HepG2 (cell line): ENCODE results near the gene KLHL3. TPM values are rescaled to one million over a fixed set of nuclear protein-coding genes. Genes with fewer than 3 reads are reported as not detected.

Experiments used
- ATAC-seq: fragments of 200-7000 bp; cut with Tn5 transposase; 3 replicates; pipeline ENCODE4 v1.9.1; 2020; ENCODE audit warnings: mild to moderate bottlenecking, moderate library complexity
- BruUV-seq: library from RNA; stranded (reverse); fragments of 400-500 nt; replicated peaks from 2 replicates; lab custom pipeline; 2021; lab: Mats Ljungman, UMichigan
- CTCF ChIA-PET: fragments of 300-600 bp; formaldehyde crosslinking; extraction: SDS; loops from one replicate; lab custom pipeline; 2021; ENCODE audit warnings: low total read pairs, inconsistent platforms, low intra/inter-chr PET ratio; lab: Yijun Ruan, JAX
- POLR2A ChIA-PET: fragments of 350-600 bp; sonication (Branson Sonifier 250); formaldehyde crosslinking; loops from one replicate; lab custom pipeline; 2020; ENCODE audit warnings: antibody characterized with exemption, inconsistent platforms; lab: Yijun Ruan, JAX
- DNase-seq: peaks from one replicate; pipeline ENCODE4 v3.0.0-alpha.2; 2015; ENCODE audit warnings: low spot score
- FAIRE-seq: peaks from 3 replicates; lab custom pipeline; 2011; peaks lifted over from hg19 to GRCh38; lab: Jason Lieb, UNC
- H2AFZ ChIP-seq: one replicate; pipeline ENCODE4 v1.6.1; 2011; ENCODE audit warnings: low read length, inconsistent platforms
- H3K27ac ChIP-seq: fragments of 300-600 bp; 3 replicates; pipeline ENCODE4 v1.8.0; 2011; ENCODE audit warnings: mixed run types, mild to moderate bottlenecking, mixed read lengths, low read length, inconsistent platforms; ENCODE audit not compliant: insufficient read depth; ENCODE audit errors: extremely low read length
- H3K27me3 ChIP-seq, 2 experiments: fragments of 200-600 bp in 1 of 2; 2 replicates in 1 of 2; 3 replicates in 1 of 2; pipeline versions ENCODE4 v1.6.0 to v1.8.0; 2011; ENCODE audit warnings: low read length in 2 of 2, mild to moderate bottlenecking in 2 of 2, moderate library complexity in 2 of 2, inconsistent platforms in 1 of 2; ENCODE audit not compliant: insufficient read depth in 2 of 2, control insufficient read depth in 1 of 2
- H3K36me3 ChIP-seq, 2 experiments: fragments of 200-600 bp in 1 of 2; replicated peaks in 1 of 2; 2 replicates in 1 of 2; 3 replicates in 1 of 2; pipeline versions ENCODE4 v1.5.1 to v1.8.0; 2011; ENCODE audit warnings: low read length in 2 of 2, inconsistent platforms in 1 of 2; ENCODE audit not compliant: insufficient read depth in 2 of 2, control insufficient read depth in 1 of 2
- H3K4me1 ChIP-seq: 2 replicates; pipeline ENCODE4 v1.5.1; 2012; ENCODE audit warnings: low read length, inconsistent platforms; ENCODE audit not compliant: insufficient read depth
- H3K4me2 ChIP-seq: 2 replicates; pipeline ENCODE4 v1.6.0; 2011; ENCODE audit warnings: low read depth, low read length, inconsistent platforms
- H3K4me3 ChIP-seq, 3 experiments: fragments of 200-600 bp in 1 of 3; sonication (generic), shearing (Covaris generic) in 1 of 3; replicated peaks in 1 of 3; 2 replicates each; pipeline ENCODE4 v1.5.1; 2011 to 2016; ENCODE audit warnings: low read length in 3 of 3, inconsistent platforms in 2 of 3, low read depth in 2 of 3, mild to moderate bottlenecking in 2 of 3, control low read depth in 1 of 3, mixed read lengths in 1 of 3; ENCODE audit not compliant: insufficient read depth in 1 of 3
- H3K79me2 ChIP-seq: one replicate; pipeline ENCODE4 v1.6.1; 2011; ENCODE audit warnings: low read length, inconsistent platforms; ENCODE audit not compliant: insufficient read depth
- H3K9ac ChIP-seq: 2 replicates; pipeline ENCODE4 v1.6.0; 2011; ENCODE audit warnings: mild to moderate bottlenecking, low read depth, low read length, inconsistent platforms; ENCODE audit not compliant: insufficient read depth
- H3K9me3 ChIP-seq: 2 replicates; pipeline ENCODE4 v1.5.1; 2012; ENCODE audit warnings: mild to moderate bottlenecking, low read length
- H4K20me1 ChIP-seq: 2 replicates; pipeline ENCODE4 v1.6.0; 2011; ENCODE audit warnings: inconsistent platforms, mild to moderate bottlenecking, low read length, moderate library complexity; ENCODE audit not compliant: insufficient read depth
- ATF2 ChIP-seq: sonication (generic); formaldehyde crosslinking; IDR thresholded peaks from 2 replicates; pipeline ENCODE4 v1.4.0; 2020; ENCODE audit warnings: missing genetic modification reagents
- ATF7 ChIP-seq, 2 experiments: fragments of 450-650 bp in 1 of 2; sonication (generic) in 1 of 2; formaldehyde crosslinking in 1 of 2; IDR thresholded peaks; 2 replicates each; pipeline versions ENCODE4 v1.4.0 to v1.6.1; 2016 to 2020; ENCODE audit warnings: antibody characterized with exemption in 1 of 2, mild to moderate bottlenecking in 1 of 2, missing genetic modification reagents in 1 of 2
- CERS6 ChIP-seq: sonication (generic); formaldehyde crosslinking; IDR thresholded peaks from 2 replicates; pipeline ENCODE4 v1.5.0; 2020; ENCODE audit warnings: missing genetic modification reagents
- FOXO1 ChIP-seq: sonication (generic); formaldehyde crosslinking; IDR thresholded peaks from 2 replicates; pipeline ENCODE4 v1.4.0; 2020; ENCODE audit warnings: missing genetic modification reagents
- HOXA7 ChIP-seq: sonication (generic); formaldehyde crosslinking; IDR thresholded peaks from 2 replicates; pipeline ENCODE4 v1.8.1; 2022; ENCODE audit warnings: mild to moderate bottlenecking, missing genetic modification reagents, moderate library complexity
- MIER2 ChIP-seq: IDR thresholded peaks from 2 replicates; pipeline ENCODE4 v1.6.1; 2016; ENCODE audit warnings: missing biosample characterization, missing genetic modification reagents
- MLX ChIP-seq: IDR thresholded peaks from 2 replicates; pipeline ENCODE4 v1.6.1; 2016
- REXO4 ChIP-seq: sonication (generic); formaldehyde crosslinking; IDR thresholded peaks from 2 replicates; pipeline ENCODE4 v1.8.0; 2022; ENCODE audit warnings: missing genetic modification reagents, mild to moderate bottlenecking, borderline replicate concordance
- ZNF256 ChIP-seq: sonication (generic); formaldehyde crosslinking; conservative IDR thresholded peaks from 2 replicates; pipeline ENCODE4 v1.4.0; 2020; ENCODE audit warnings: missing genetic modification reagents
- ZNF343 ChIP-seq: sonication (generic); formaldehyde crosslinking; IDR thresholded peaks from 2 replicates; pipeline ENCODE4 v1.4.0; 2020; ENCODE audit warnings: mild to moderate bottlenecking, missing genetic modification reagents
- WGBS: methylation state at CpG from one replicate; pipeline ENCODE4 v1.1.6; 2017; ENCODE audit warnings: low lambda C conversion rate; 5-methylcytosine and 5-hydroxymethylcytosine counted together
- in situ Hi-C: cut with HindIII; loops from 2 replicates; pipeline ENCODE4 v1.10.0; 2017; ENCODE audit warnings: low pct_unique_long_range_greater_than_20kb; ENCODE audit not compliant: extremely low pct_ligation_motif_present
- intact Hi-C: fragments of 100-400 bp; cut with micrococcal nuclease; formaldehyde crosslinking; loops from one replicate; pipeline ENCODE4 v1.10.0; 2022; ENCODE audit not compliant: unreplicated experiment
- polyA plus RNA-seq, 8 experiments: library from polyadenylated mRNA; depleted of rRNA in 3 of 8; stranded (reverse) in 7 of 8; unstranded in 1 of 8; fragments of >200 nt; fragmentation: Illumina TruSeq in 4 of 8; extraction: Trizol in 4 of 8; gene quantifications; 2 replicates each; pipeline versions ENCODE4 v1.2.1 to v1.2.3, GENCODE V29; 2011 to 2016; ENCODE audit warnings: low read depth in 4 of 8, missing spikeins in 1 of 8, mixed read lengths in 1 of 8; ENCODE audit not compliant: insufficient read depth in 1 of 8
- total RNA-seq, 5 experiments: library from RNA; depleted of rRNA; stranded (reverse); fragments of >200 nt; fragmentation: Illumina TruSeq; extraction: Trizol; gene quantifications; 2 replicates each; pipeline ENCODE4 v1.2.3, GENCODE V29; 2016; ENCODE audit warnings: low read depth in 1 of 5
- TF ChIP-seq, protein P1 (sequence below): sonication (generic); formaldehyde crosslinking; IDR thresholded peaks from 2 replicates; pipeline ENCODE4 v1.8.1; 2022; ENCODE audit warnings: low read depth, mild to moderate bottlenecking, missing genetic modification reagents
- TF ChIP-seq, protein P2 (sequence below): sonication (generic); formaldehyde crosslinking; IDR thresholded peaks from 2 replicates; pipeline ENCODE4 v1.4.0; 2020; ENCODE audit warnings: low read depth, missing genetic modification reagents
- TF ChIP-seq, protein P3 (sequence below): sonication (generic); formaldehyde crosslinking; IDR thresholded peaks from 2 replicates; pipeline ENCODE4 v1.8.0; 2022; ENCODE audit warnings: mild to moderate bottlenecking, missing genetic modification reagents, moderate library complexity

The KLHL3 gene
- total and polyA plus RNA-seq, 2 of the 13 experiments (the other 11 are each of a cell fraction or from before 2014, with no cell fraction given): 0.02 to 0.08 TPM

GRCh38 chr5:137684761-137685160 lies 51.1 kb downstream of the KLHL3 start (continued):
- TF ChIP-seq MLX (CRISPR knock-in tag): no peak
- TF ChIP-seq CERS6: no peak
- TF ChIP-seq ATF7 (IDR thresholded peaks at IDR 0.05): no peak
- TF ChIP-seq ATF7 (CRISPR knock-in tag; IDR thresholded peaks at IDR 0.05): no peak
- TF ChIP-seq, protein P1, sequence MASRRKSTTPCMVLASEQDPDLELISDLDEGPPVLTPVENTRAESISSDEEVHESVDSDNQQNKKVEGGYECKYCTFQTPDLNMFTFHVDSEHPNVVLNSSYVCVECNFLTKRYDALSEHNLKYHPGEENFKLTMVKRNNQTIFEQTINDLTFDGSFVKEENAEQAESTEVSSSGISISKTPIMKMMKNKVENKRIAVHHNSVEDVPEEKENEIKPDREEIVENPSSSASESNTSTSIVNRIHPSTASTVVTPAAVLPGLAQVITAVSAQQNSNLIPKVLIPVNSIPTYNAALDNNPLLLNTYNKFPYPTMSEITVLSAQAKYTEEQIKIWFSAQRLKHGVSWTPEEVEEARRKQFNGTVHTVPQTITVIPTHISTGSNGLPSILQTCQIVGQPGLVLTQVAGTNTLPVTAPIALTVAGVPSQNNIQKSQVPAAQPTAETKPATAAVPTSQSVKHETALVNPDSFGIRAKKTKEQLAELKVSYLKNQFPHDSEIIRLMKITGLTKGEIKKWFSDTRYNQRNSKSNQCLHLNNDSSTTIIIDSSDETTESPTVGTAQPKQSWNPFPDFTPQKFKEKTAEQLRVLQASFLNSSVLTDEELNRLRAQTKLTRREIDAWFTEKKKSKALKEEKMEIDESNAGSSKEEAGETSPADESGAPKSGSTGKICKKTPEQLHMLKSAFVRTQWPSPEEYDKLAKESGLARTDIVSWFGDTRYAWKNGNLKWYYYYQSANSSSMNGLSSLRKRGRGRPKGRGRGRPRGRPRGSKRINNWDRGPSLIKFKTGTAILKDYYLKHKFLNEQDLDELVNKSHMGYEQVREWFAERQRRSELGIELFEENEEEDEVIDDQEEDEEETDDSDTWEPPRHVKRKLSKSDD: no peak

DNA sequence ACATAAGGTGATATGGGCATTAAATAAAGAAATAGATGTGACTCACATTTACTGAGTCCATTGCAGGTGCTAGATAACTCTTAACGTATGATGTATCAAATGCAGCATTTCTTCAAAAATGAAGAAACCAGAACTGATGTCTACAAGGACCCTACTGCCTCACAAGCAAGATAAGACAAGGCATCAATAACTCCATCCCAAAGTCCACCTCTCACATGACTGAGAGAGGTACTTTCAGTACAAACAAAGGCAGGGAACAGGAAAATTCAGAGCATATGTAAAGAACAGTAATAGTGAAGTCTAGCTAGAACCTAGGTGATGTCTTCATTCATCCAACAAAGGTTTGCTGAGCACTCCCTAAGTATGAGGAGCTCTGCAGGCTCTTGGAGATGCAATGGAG lies 54.7 kb downstream of the KLHL3 start:
- Histone ChIP-seq H3K9ac (no peak overlapping the region), H3K4me1 (no peaks in the 10 kb centered on the region), H3K9me3 (no peaks in the 10 kb centered on the region), H3K27me3 (no peaks in the 10 kb centered on the region), H3K27ac (no peak overlapping the region), H3K4me3 (no peak overlapping the region), H2AFZ (no peak overlapping the region), H3K79me2 (no peaks in the 10 kb centered on the region), H4K20me1 (no peaks in the 10 kb centered on the region), H3K4me2 (no peak overlapping the region), H3K36me3 (no peaks in the 10 kb centered on the region)
- POLR2A ChIA-PET: no interaction called here
- no peak for DNase-seq
- intact Hi-C loops (no loop called here), in situ Hi-C loops (no loop called here)
- ATAC-seq: no peak
- no peak for FAIRE-seq
- BruUV-seq: no TSS peak
- WGBS: 96% methylated on average over 1 of the region's 1 CpG
- CTCF ChIA-PET: no interaction called here
- TF ChIP-seq HOXA7 (no peak), ZNF256 (CRISPR knock-in tag) (no peak), ATF2 (CRISPR knock-in tag) (no peak), FOXO1 (CRISPR knock-in tag) (no peak), ZNF343 (CRISPR knock-in tag) (no peak), REXO4 (CRISPR knock-in tag) (no peak), MIER2 (CRISPR knock-in tag) (no peak)
- TF ChIP-seq, protein P2, sequence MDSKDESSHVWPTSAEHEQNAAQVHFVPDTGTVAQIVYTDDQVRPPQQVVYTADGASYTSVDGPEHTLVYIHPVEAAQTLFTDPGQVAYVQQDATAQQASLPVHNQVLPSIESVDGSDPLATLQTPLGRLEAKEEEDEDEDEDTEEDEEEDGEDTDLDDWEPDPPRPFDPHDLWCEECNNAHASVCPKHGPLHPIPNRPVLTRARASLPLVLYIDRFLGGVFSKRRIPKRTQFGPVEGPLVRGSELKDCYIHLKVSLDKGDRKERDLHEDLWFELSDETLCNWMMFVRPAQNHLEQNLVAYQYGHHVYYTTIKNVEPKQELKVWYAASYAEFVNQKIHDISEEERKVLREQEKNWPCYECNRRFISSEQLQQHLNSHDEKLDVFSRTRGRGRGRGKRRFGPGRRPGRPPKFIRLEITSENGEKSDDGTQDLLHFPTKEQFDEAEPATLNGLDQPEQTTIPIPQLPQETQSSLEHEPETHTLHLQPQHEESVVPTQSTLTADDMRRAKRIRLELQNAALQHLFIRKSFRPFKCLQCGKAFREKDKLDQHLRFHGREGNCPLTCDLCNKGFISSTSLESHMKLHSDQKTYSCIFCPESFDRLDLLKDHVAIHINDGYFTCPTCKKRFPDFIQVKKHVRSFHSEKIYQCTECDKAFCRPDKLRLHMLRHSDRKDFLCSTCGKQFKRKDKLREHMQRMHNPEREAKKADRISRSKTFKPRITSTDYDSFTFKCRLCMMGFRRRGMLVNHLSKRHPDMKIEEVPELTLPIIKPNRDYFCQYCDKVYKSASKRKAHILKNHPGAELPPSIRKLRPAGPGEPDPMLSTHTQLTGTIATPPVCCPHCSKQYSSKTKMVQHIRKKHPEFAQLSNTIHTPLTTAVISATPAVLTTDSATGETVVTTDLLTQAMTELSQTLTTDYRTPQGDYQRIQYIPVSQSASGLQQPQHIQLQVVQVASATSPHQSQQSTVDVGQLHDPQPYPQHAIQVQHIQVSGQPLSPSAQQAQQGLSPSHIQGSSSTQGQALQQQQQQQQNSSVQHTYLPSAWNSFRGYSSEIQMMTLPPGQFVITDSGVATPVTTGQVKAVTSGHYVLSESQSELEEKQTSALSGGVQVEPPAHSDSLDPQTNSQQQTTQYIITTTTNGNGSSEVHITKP (CRISPR knock-in tag): no peak
- TF ChIP-seq, protein P3, sequence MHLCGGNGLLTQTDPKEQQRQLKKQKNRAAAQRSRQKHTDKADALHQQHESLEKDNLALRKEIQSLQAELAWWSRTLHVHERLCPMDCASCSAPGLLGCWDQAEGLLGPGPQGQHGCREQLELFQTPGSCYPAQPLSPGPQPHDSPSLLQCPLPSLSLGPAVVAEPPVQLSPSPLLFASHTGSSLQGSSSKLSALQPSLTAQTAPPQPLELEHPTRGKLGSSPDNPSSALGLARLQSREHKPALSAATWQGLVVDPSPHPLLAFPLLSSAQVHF: no peak
